ENCODE data around the gene BPIFA3. TPM values are rescaled to one million over a fixed set of nuclear protein-coding genes. Genes with fewer than 3 reads are reported as not detected.

BPIFA3 gene
- total and polyA plus RNA-seq, 2 of the 8 experiments (the other 6 are each of a cell fraction or from before 2014, with no cell fraction given) = not detected

- Histone ChIP-seq H3K27me3 (replicated peaks in 1 of 4; ENCODE audit: control insufficient read depth in 3 of 4, extremely low read depth in 1 of 4, insufficient read depth in 3 of 4, low read length in 3 of 4) (peaks cover 0 to 3% (median 1%) of the 10 kb centered on the region in 4 experiments; a peak in 4 of 7 replicates), H4K20me1 (replicated peaks in 1 of 2; ENCODE audit: control insufficient read depth in 1 of 2, insufficient read depth in 2 of 2, low read length in 2 of 2) (peaks cover 0 to 3% of the 10 kb centered on the region in 2 experiments), H4K5ac (ENCODE audit: insufficient read length, low read depth, low read length) (no peak overlapping the region), H3K9ac (replicated peaks in 1 of 4; ENCODE audit: extremely low read depth in 1 of 4, low read depth in 3 of 4, low read length in 3 of 4) (no peak overlapping the region), H3K4me2 (ENCODE audit: insufficient read depth in 1 of 2, low read depth in 2 of 2, low read length in 2 of 2) (no peak overlapping the region), H2BK12ac (ENCODE audit: low read depth, low read length) (no peak overlapping the region), H2AK5ac (ENCODE audit: low read depth, low read length) (no peak overlapping the region), H3K27ac (ENCODE audit: low read depth, low read length) (no peak overlapping the region), H3K4me1 (replicated peaks in 1 of 4; ENCODE audit: control insufficient read depth in 3 of 4, insufficient read depth in 4 of 4, low read length in 3 of 4) (0 out of 7 replicates have a peak, but pooled peaks cover 0 to 2% (median 0%) of the 10 kb centered on the region in 4 experiments), H3K56ac (replicated peaks; ENCODE audit: insufficient read length, low read depth, low read length) (no peak overlapping the region), H3K4ac (replicated peaks; ENCODE audit: insufficient read length, low read depth, low read length) (no peak overlapping the region), H3K9me3 (ENCODE audit: insufficient read depth in 2 of 2, low read depth in 1 of 2, low read length in 1 of 2) (no peaks in the 10 kb centered on the region), H2BK20ac (ENCODE audit: low read length) (no peak overlapping the region), H2BK5ac (ENCODE audit: low read depth, low read length) (no peak overlapping the region), H3K23ac (ENCODE audit: insufficient read length) (no peak overlapping the region), H4K8ac (ENCODE audit: extremely low read depth, insufficient read depth, low read length) (no peak overlapping the region), H3K79me2 (ENCODE audit: control insufficient read depth in 1 of 2, insufficient read depth in 2 of 2, low read length in 2 of 2) (no peaks in the 10 kb centered on the region), H3K36me3 (ENCODE audit: control insufficient read depth in 2 of 4, insufficient read depth in 4 of 4, low read length in 3 of 4) (no peaks in the 10 kb centered on the region), H3K4me3 (ENCODE audit: extremely low read depth in 1 of 4, insufficient read depth in 2 of 4, low read depth in 3 of 4, low read length in 4 of 4) (no peak overlapping the region), H2BK120ac (replicated peaks; ENCODE audit: low read depth, low read length) (no peak overlapping the region), H3K14ac (ENCODE audit: insufficient read length) (no peak overlapping the region), H2AFZ (ENCODE audit: low read length) (no peak overlapping the region), H2BK15ac (ENCODE audit: low read length) (no peak overlapping the region), H3K23me2 (ENCODE audit: low read depth, low read length) (no peaks in the 10 kb centered on the region), H3K18ac (ENCODE audit: extremely low read depth, low read length) (no peak overlapping the region), H4K91ac (replicated peaks; ENCODE audit: insufficient read length, low read length) (no peak overlapping the region), H3K79me1 (ENCODE audit: low read depth, low read length) (no peaks in the 10 kb centered on the region)
- DNase-seq (ENCODE audit: low read depth in 1 of 2, low spot score in 2 of 2) (peak; percentile 39 to 64), FAIRE-seq (peak; percentile 82)
- WGBS, 2 experiments (ENCODE audit: extremely low coverage in 1 of 2, insufficient coverage in 1 of 2, insufficient read length in 1 of 2, insufficient replicate concordance in 2 of 2, low coverage in 1 of 2, low lambda C conversion rate in 2 of 2, missing lambda C conversion rate in 1 of 2) = 27% methylated on average over 5 of the region's 5 CpGs; no CpG with 5 or more reads in 1 of the 2 experiments
- POLR2A ChIA-PET (ENCODE audit: partially characterized antibody) = no interaction called here
- peak; percentile 72 to 88 (median 87) for TF ChIP-seq CTCF (IDR thresholded peaks at IDR 0.05; ENCODE audit: control extremely low read depth in 1 of 3, insufficient read depth in 1 of 3, low read depth in 1 of 3, low read length in 3 of 3)
- peak; percentile 81 to 85 for TF ChIP-seq RAD21 (IDR thresholded peaks at IDR 0.05 in 1 of 2, conservative IDR thresholded peaks at IDR 0.05 in 1 of 2; ENCODE audit: low read depth in 2 of 2, low read length in 2 of 2)
- TF ChIP-seq TBP (IDR thresholded peaks at IDR 0.05; ENCODE audit: low read depth, low read length) = no peak
- CTCF ChIA-PET (ENCODE audit: partially characterized antibody) = interaction anchor here (0.6 to 4.6 kb wide), 37 partner anchors 9 to 442 kb away, joined by 3 to 38 read pairs (median 4); no protein-coding TSS in a partner anchor
Observed at GRCh38 chr20:33211817-33212424, 5.2 kb upstream of the BPIFA3 start.

Measured in H1 (cell line).